Islet of Langerhans (tissue), 1 donor: ENCODE measurements around the gene MAP3K4.

Source experiments
- FAIRE-seq: peaks from one replicate; lab custom pipeline; 2011; peaks lifted over from hg19 to GRCh38; lab: Jason Lieb, UNC

Gene MAP3K4

GRCh38 chr6:161150136-161150535 is 158.6 kb downstream of the MAP3K4 start:
- no peak for FAIRE-seq

GRCh38 chr6:161150566-161150965 is 159.0 kb downstream of the MAP3K4 start:
- no peak for FAIRE-seq

- FAIRE-seq, result no peak
Observed at GRCh38 chr6:161151059-161151645, 159.6 kb downstream of the MAP3K4 start.

GRCh38 chr6:161151660-161152526 is 160.3 kb downstream of the MAP3K4 start:
- FAIRE-seq, result no peak

- FAIRE-seq, result no peak
Observed at GRCh38 chr6:161152527-161152862, 160.9 kb downstream of the MAP3K4 start.

GRCh38 chr6:161152907-161153662 is 161.5 kb downstream of the MAP3K4 start:
- FAIRE-seq, result no peak

GRCh38 chr6:161153725-161154124 is 162.2 kb downstream of the MAP3K4 start:
- FAIRE-seq, result no peak

- no peak for FAIRE-seq
Observed at GRCh38 chr6:161154796-161155335, 163.3 kb downstream of the MAP3K4 start.

- FAIRE-seq, result no peak
Observed at GRCh38 chr6:161161121-161161520, 169.6 kb downstream of the MAP3K4 start.

- no peak for FAIRE-seq
Observed at GRCh38 chr6:161161889-161162624, 170.5 kb downstream of the MAP3K4 start.

- FAIRE-seq, result no peak
Observed at GRCh38 chr6:161162722-161163121, 171.2 kb downstream of the MAP3K4 start.

GRCh38 chr6:161163466-161164181 is 172.1 kb downstream of the MAP3K4 start:
- FAIRE-seq, result no peak

GRCh38 chr6:161164182-161164625 is 172.6 kb downstream of the MAP3K4 start:
- no peak for FAIRE-seq

- no peak for FAIRE-seq
Observed at GRCh38 chr6:161166176-161166575, 174.6 kb downstream of the MAP3K4 start.

- FAIRE-seq, result no peak
Observed at GRCh38 chr6:161166677-161167076, 175.1 kb downstream of the MAP3K4 start.
